ENCODE measurements around the gene FAM193B.

The FAM193B gene

GRCh38 chr5:177491429-177491945, 62.9 kb downstream of the FAM193B start:
- ChIA-PET CTCF (interaction anchor here (1.2 to 3.3 kb wide), 5 partner anchors 10 to 87 kb away, joined by 3 to 22 read pairs (median 17); no protein-coding TSS in a partner anchor), POLR2A (no interaction called here)
- peak; percentile 49 for TF ChIP-seq CTCF (IDR thresholded peaks at IDR 0.05; ENCODE audit: control extremely low read depth, extremely low read depth, low read depth, missing control alignments)
- DNase-seq (ENCODE audit: extremely low spot score), result peak; percentile 59

- CTCF ChIA-PET, result interaction anchor here (2.0 to 3.2 kb wide), 2 partner anchors 11 to 12 kb away, joined by 11 to 22 read pairs; no protein-coding TSS in a partner anchor
- DNase-seq (ENCODE audit: extremely low spot score), result no peak
- TF ChIP-seq CTCF (IDR thresholded peaks at IDR 0.05; ENCODE audit: control extremely low read depth, extremely low read depth, low read depth, missing control alignments), result no peak
- POLR2A ChIA-PET, result no interaction called here
These were observed 63.4 kb downstream of the FAM193B start for GRCh38 chr5:177490992-177491391.

GRCh38 chr5:177490311-177490991, 63.9 kb downstream of the FAM193B start:
- TF ChIP-seq CTCF (IDR thresholded peaks at IDR 0.05; ENCODE audit: control extremely low read depth, extremely low read depth, low read depth, missing control alignments), result no peak
- no peak for DNase-seq (ENCODE audit: extremely low spot score)
- CTCF ChIA-PET, result interaction anchor here (1.0 to 2.0 kb wide), 4 partner anchors 11 to 20 kb away, joined by 3 to 11 read pairs (median 7); no protein-coding TSS in a partner anchor
- POLR2A ChIA-PET, result no interaction called here

- no peak for DNase-seq (ENCODE audit: extremely low spot score)
- CTCF ChIA-PET, result interaction anchor here (0.8 to 2.0 kb wide), 8 partner anchors 8 to 100 kb away, joined by 3 to 13 read pairs (median 4); partner anchors contain the start of gene PDLIM7
- POLR2A ChIA-PET, result no interaction called here
- no peak for TF ChIP-seq CTCF (IDR thresholded peaks at IDR 0.05; ENCODE audit: control extremely low read depth, extremely low read depth, low read depth, missing control alignments)
These were observed 65.1 kb downstream of the FAM193B start for GRCh38 chr5:177489119-177489716.

GRCh38 chr5:177487975-177488374, 66.4 kb downstream of the FAM193B start:
- ChIA-PET CTCF (interaction anchor here (0.8 to 1.9 kb wide), 7 partner anchors 10 to 98 kb away, joined by 3 to 13 read pairs (median 4); partner anchors contain the start of gene PDLIM7), POLR2A (no interaction called here)
- no peak for DNase-seq (ENCODE audit: extremely low spot score)
- TF ChIP-seq CTCF (IDR thresholded peaks at IDR 0.05; ENCODE audit: control extremely low read depth, extremely low read depth, low read depth, missing control alignments), result peak; percentile 8

GRCh38 chr5:177487144-177487543, 67.2 kb downstream of the FAM193B start:
- POLR2A ChIA-PET, result interaction anchor here (0.7 kb wide), 1 partner anchor 9 kb away, joined by 6 read pairs; no protein-coding TSS in a partner anchor
- TF ChIP-seq CTCF (IDR thresholded peaks at IDR 0.05; ENCODE audit: control extremely low read depth, extremely low read depth, low read depth, missing control alignments), result no peak
- no peak for DNase-seq (ENCODE audit: extremely low spot score)
- CTCF ChIA-PET, result interaction anchor here (0.8 to 1.4 kb wide), 3 partner anchors 8 to 14 kb away, joined by 3 to 4 read pairs (median 3); no protein-coding TSS in a partner anchor
